Epithelial cell of esophagus (primary cell): ENCODE data around the gene PDLIM4.

ENCODE experiments used
- DNase-seq: peaks from one replicate; pipeline ENCODE4 v3.0.0; 2010; ENCODE audit warnings: low read depth
- H3K4me3 ChIP-seq: 2 replicates; pipeline ENCODE4 v1.5.1; 2011; ENCODE audit warnings: mild to moderate bottlenecking, low read length, control low read depth
- TF ChIP-seq, protein P1 (sequence below): IDR thresholded peaks from 2 replicates; pipeline ENCODE4 v1.5.1; 2011; ENCODE audit warnings: low read depth, mild to moderate bottlenecking, low read length, control low read depth, inconsistent platforms; ENCODE audit not compliant: insufficient read depth; ENCODE audit errors: missing control alignments

The PDLIM4 gene

GRCh38 chr5:132251220-132251725, 6.2 kb upstream of the PDLIM4 start:
- DNase-seq, result no peak
- TF ChIP-seq, protein P1, sequence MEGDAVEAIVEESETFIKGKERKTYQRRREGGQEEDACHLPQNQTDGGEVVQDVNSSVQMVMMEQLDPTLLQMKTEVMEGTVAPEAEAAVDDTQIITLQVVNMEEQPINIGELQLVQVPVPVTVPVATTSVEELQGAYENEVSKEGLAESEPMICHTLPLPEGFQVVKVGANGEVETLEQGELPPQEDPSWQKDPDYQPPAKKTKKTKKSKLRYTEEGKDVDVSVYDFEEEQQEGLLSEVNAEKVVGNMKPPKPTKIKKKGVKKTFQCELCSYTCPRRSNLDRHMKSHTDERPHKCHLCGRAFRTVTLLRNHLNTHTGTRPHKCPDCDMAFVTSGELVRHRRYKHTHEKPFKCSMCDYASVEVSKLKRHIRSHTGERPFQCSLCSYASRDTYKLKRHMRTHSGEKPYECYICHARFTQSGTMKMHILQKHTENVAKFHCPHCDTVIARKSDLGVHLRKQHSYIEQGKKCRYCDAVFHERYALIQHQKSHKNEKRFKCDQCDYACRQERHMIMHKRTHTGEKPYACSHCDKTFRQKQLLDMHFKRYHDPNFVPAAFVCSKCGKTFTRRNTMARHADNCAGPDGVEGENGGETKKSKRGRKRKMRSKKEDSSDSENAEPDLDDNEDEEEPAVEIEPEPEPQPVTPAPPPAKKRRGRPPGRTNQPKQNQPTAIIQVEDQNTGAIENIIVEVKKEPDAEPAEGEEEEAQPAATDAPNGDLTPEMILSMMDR, result no peak
- H3K4me3 ChIP-seq, result no peak overlapping the region

DNA sequence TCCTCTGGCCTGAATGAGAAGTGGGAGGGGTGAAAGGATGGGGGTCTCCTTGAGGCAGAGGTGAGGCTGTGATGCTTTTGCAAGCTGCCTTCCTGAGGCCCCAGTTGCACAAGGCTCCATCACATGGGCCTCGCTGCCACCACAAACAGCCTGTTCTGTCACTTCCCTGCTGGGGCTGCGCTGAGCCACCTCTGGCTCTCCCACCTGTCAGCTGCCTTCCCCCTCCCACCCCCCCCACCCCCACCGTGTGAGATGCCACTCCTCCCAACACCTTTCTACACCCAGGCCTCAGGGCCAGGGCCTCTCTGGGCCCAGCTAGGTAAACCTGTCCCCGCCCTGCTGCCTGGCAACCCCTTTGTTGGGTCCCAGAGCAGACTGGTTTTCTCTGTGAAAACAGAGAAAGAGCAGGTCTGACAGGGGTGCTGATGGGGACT, 4.5 kb upstream of the PDLIM4 start:
- DNase-seq, result peak; percentile 27
- H3K4me3 ChIP-seq, result no peak overlapping the region
- TF ChIP-seq, protein P1, result no peak

GRCh38 chr5:132253452-132254320, 3.8 kb upstream of the PDLIM4 start:
- H3K4me3 ChIP-seq, result no peak overlapping the region
- peak; percentile 30 for DNase-seq
- TF ChIP-seq, protein P1, result no peak

- TF ChIP-seq, protein P1, result no peak
- H3K4me3 ChIP-seq, result no peak overlapping the region
- no peak for DNase-seq
Observed at GRCh38 chr5:132254321-132254977, 3.0 kb upstream of the PDLIM4 start.

DNA sequence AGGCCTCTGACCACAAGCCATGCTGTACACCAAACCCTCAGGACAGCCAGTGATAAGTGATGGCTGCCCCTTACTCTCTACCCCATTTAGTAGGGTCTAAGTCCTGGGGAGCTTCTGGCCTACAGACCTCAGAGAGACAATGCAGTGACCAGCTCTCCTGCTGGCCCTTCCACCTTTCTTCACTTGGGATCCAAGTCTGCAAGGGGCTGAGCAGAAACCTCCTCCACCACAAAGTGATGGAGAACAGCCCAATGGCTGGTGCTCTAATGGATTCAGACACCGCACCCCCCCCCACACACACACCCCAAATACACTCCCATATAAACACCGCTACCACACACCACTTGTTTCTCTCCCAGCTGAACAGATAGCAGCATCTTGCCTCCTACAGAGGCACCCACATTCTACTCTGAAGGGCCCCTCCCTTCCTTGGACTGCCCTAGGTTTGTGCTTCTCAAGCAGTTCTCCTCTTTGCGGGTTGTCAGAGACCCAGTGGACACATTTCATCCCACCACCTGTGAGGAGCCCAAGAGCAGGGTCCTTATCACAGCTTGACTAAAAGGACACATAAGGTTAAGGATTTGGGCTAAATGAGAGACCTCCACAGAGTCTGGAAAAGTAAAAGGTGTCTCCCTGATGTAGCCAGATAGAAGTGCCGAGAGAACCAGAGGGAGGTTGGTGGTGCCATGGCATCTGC, 1.3 kb upstream of the PDLIM4 start:
- no peak for DNase-seq
- TF ChIP-seq, protein P1, result no peak
- no peak overlapping the region for H3K4me3 ChIP-seq

- TF ChIP-seq, protein P1, result no peak
- DNase-seq, result no peak
- no peak overlapping the region for H3K4me3 ChIP-seq
Observed at GRCh38 chr5:132256783-132257130, 739 bp upstream of the PDLIM4 start.
